Measurements from ENCODE around the gene SERPINI1.

Gene SERPINI1

DNA sequence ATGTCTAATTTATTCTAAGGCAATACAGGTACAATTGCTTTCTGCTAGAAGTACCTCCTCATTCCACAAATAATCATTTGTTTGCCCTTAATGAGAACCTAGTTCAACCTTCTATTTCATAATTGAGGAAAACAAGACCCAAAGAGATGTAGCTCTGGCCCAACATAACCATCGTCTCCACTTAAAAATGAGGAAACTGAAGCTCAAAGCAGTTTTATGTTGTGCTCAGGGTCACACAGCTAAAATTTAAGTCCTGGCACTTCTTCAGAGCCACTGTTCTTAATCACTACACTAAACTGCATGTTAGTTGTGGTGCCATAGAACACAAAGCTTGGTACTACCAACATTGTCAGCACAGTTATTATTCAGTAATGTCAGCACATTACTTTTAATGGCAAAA lies 108.0 kb downstream of the SERPINI1 start:
- no peak for DNase-seq (ENCODE audit: low read depth in 2 of 3, low spot score in 1 of 3)

DNA sequence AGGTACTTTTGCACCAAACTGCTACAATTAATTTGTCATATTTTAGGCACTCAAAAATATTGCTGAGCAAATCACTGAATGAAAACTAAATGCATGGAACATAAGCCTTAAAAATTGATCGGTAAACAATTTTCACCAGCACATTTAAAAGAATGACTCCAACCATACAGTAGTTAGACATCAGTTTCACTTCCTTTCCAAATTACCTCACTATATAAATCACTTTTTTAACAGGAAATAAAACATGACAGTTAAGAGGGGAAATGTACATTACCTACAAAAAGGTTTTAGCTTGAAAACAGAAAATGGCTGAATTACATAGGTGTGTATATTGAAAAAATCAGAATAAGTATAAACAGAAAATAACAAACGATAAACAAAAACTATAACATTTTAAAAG lies 108.4 kb downstream of the SERPINI1 start:
- no peak for DNase-seq (ENCODE audit: low read depth in 2 of 3, low spot score in 1 of 3)

- no peak for DNase-seq (ENCODE audit: low read depth in 2 of 3, low spot score in 1 of 3)
Observed at GRCh38 chr3:167844528-167844927, 109.0 kb downstream of the SERPINI1 start.

DNA sequence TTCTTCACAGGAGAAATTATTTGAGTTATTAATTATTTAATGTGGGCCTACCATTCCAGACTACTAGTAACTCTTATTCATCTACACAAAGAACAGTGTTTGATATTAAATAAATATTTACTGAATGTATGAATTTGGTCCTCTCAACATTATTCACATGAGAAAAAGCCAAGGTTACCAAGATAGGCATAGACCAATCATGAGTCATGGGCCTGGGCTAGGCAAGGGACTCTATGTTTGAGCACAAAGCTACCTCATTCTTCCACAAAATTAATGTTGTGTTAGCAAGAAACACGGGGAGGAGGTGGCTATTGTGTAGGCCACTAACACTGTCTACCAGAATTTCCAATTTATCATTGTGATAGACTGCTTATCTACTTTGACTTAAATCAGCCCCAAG lies 115.7 kb downstream of the SERPINI1 start:
- no peak for DNase-seq (ENCODE audit: low read depth in 2 of 3, low spot score in 1 of 3)

DNA sequence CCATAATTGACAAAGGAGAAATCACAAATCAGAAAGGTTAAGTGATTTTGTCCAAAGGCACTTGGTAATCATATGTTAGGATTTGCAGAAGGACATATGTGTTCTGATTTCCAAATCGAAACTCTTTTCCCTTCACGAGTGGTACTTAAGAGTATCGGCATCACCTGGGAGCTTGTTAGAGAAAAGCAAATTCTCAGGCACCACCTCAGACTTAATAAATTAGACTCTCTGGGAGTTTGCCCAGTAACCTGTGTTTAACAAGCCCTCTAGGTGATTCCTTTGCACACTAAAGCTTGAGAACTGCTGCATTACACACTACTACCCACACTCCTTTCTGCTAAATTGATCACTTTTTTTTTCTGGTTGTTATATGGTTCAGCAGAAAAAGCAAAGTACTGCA lies 116.2 kb downstream of the SERPINI1 start:
- no peak for DNase-seq (ENCODE audit: low read depth in 2 of 3, low spot score in 1 of 3)

DNA sequence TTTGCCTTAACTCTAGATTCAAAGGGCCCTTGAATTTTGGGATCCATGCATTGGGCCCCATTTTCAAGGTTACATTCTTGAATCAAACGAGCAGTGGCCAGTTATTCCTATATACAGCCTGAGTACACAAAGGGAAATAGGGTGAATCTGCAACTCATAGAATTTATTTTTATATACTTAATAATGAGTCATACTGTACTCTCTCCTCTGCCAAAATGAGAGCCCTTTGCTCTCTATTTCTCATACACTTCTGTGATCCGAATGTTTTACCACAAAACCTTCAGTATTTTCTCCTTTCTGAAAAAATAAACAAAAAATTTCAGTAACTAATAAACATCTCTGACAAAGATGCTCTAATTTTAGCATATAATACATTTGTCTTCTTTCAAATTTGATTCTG lies 116.7 kb downstream of the SERPINI1 start:
- DNase-seq (ENCODE audit: low read depth in 2 of 3, low spot score in 1 of 3): no peak

DNA sequence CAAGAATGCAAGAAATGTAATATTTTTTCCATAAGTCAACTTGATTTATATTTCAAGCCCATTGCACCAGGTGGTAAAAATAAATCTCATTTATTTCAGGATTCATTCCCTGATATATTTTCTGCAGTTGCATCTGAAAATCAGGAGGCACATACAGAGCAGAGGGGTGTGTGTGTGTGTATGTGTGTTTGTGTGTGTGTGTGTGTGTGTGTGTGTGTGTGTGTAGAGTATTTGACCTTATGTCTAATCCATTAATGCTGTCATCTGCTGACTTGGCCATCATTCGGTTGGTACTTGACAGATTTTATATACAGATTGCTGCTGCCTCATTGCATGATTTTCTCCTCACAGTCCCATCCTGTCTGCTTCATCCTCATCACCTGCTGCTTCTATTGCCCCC lies 118.5 kb downstream of the SERPINI1 start:
- no peak for DNase-seq (ENCODE audit: low read depth in 2 of 3, low spot score in 1 of 3)

- no peak for DNase-seq (ENCODE audit: low read depth in 2 of 3, low spot score in 1 of 3)
Observed at GRCh38 chr3:167854846-167855245, 119.3 kb downstream of the SERPINI1 start.

- DNase-seq (ENCODE audit: low read depth in 2 of 3, low spot score in 1 of 3): no peak
Observed at GRCh38 chr3:167855306-167855705, 119.8 kb downstream of the SERPINI1 start.

DNA sequence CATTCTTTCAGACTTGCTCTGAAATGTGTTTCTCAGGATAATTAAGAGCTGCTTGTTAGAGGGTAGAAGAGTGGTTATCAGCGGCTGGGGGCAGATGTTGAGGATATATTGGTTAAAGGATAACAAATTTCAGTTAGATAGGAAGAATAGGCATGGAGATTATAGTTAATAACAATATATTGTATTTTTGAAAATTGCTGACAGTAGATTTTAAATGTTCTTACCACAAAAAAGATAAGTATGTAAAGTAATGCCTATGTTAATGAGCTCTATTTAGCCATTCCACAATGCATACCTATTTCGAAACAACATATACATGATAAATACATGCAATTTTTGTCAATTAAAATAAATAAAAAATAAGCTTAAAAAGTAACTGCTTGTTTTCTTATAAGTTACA lies 123.3 kb downstream of the SERPINI1 start:
- no peak for DNase-seq (ENCODE audit: low read depth in 2 of 3, low spot score in 1 of 3)

- no peak for DNase-seq (ENCODE audit: low read depth in 2 of 3, low spot score in 1 of 3)
Observed at GRCh38 chr3:167859610-167860009, 124.1 kb downstream of the SERPINI1 start.

DNA sequence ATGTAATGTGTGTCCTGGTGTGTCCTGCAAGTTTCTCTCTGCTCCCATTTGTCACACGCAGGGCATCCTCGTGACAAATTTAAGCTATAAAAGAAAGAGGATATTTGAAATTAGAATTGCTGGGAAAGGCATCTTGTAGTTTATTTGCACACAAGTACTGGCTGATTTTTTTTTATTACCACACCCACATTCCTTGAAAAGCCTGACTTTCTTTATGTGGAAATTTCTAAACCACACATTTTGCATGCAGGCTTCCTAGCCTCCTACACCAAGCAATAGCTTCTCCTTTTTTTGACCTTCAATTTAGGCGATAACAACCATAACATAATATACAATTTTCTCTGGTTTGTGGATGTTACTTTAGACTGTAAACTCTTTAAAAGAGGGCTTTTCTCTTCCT lies 126.1 kb downstream of the SERPINI1 start:
- no peak for DNase-seq (ENCODE audit: low read depth in 2 of 3, low spot score in 1 of 3)

- no peak for DNase-seq (ENCODE audit: low read depth in 2 of 3, low spot score in 1 of 3)
Observed at GRCh38 chr3:167862104-167862730, 126.7 kb downstream of the SERPINI1 start.

- DNase-seq (ENCODE audit: low read depth in 2 of 3, low spot score in 1 of 3): no peak
Observed at GRCh38 chr3:167863811-167864551, 128.5 kb downstream of the SERPINI1 start.

GRCh38 chr3:167864552-167864874 lies 129.0 kb downstream of the SERPINI1 start:
- no peak for DNase-seq (ENCODE audit: low read depth in 2 of 3, low spot score in 1 of 3)

DNA sequence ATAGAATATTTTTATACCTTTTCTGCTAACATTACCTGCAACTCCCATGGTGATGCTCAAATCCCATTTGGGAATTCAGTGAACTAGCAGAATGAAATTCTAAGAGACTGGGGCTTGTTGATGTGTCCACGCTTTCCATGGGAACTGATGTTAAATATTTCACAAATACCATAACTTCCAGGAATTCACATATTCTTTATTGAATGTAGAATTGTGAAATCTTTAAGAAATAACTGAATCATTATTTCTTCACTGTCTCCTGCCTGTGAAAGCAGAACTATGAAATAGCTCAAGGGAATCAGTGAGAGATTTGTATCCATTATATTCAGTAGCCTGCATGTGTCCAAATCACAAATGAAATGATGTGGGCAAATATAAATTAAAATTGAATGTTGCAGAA lies 130.8 kb downstream of the SERPINI1 start:
- no peak for DNase-seq (ENCODE audit: low read depth in 2 of 3, low spot score in 1 of 3)

- DNase-seq (ENCODE audit: low read depth in 2 of 3, low spot score in 1 of 3): no peak
Observed at GRCh38 chr3:167867981-167868380, 132.5 kb downstream of the SERPINI1 start.

DNA sequence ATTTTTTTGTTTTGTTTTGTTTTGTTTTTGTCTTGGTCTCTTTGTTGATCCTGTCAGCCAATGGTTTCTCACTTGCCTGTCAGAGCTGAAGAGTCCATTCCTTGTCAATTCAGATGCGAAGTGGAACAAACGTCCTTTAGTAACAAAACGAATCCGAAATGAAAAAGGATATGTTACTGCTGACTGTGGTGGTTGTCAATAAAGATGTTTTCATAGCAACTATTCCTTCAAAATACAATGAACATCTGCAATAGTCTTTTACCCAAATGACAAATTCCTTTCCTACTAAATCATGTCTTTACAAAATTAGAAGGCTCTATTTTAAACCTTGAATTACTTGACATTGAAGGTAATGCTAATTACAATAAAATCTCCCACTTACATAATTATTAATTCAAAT lies 134.7 kb downstream of the SERPINI1 start:
- DNase-seq (ENCODE audit: low read depth in 2 of 3, low spot score in 1 of 3): no peak

DNA sequence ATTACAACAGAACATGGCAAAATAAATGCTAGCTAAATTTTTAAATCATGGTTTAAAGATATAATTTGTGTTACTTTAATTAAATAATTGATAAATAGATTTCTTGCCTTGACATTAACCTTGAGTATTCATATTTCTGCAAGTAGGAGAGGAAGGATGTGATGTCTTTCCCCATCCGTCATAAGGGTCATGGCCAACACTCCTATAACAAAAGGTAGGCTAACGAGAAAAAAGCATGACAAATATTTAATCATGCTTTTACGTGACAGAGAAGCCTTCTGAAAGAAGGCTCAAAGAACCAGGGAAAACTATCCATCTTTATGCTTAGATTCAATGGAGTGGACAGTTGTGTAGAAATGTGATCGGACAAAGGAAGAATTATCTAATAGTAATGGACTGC lies 135.2 kb downstream of the SERPINI1 start:
- DNase-seq (ENCODE audit: low read depth in 2 of 3, low spot score in 1 of 3): no peak

DNA sequence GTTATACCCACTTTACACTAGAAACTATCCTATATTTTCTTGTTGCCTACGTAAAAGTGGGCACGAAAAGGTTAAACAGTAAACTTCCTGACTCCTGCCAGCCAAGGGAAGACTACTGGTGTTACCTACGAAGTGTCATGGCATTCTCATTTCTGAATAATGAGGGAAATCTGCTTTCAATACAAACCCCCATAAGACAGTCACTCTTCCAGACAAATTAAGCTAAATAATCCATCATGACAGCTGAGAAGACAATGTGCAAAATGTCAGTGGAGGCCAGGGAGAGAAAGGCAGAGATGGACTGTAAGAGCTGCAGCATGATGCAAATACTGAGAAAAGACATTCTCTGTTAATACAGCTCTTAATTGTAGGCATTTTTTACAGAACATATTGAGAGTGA lies 136.5 kb downstream of the SERPINI1 start:
- no peak for DNase-seq (ENCODE audit: low read depth in 2 of 3, low spot score in 1 of 3)

DNA sequence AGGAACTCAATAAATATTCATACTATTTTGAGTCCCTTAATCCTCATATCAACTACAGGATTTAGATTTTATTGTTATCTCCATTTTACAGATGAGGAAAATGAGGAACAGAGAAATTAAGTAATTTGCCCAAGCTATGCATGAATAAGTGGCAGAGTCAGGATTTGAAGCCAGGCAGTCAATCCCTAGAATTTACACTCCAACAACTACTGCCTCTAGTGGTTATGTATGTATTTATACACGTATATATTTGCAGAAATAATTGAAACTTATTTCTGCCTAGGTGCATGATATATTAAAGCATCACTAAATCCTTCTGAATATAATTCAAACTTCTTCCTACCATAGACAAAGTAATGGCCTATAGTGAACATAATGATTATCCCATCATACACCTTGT lies 137.4 kb downstream of the SERPINI1 start:
- DNase-seq (ENCODE audit: low read depth in 2 of 3, low spot score in 1 of 3): no peak

- DNase-seq (ENCODE audit: low read depth in 2 of 3, low spot score in 1 of 3): no peak
Observed at GRCh38 chr3:167874671-167875372, 139.3 kb downstream of the SERPINI1 start.
